NCI-H446 (cell line): ENCODE results near the gene DNAH3.
"Not testable (repeated sequence)": the region's sequence is repeated elsewhere in the genome, so short reads cannot be mapped to it uniquely, and the experiment has no call there.

Experiments used
- DNase-seq, 2 experiments: peaks; one replicate each; lab custom pipeline; 2025; lab: John Stamatoyannopoulos, UW

The DNAH3 gene

DNA sequence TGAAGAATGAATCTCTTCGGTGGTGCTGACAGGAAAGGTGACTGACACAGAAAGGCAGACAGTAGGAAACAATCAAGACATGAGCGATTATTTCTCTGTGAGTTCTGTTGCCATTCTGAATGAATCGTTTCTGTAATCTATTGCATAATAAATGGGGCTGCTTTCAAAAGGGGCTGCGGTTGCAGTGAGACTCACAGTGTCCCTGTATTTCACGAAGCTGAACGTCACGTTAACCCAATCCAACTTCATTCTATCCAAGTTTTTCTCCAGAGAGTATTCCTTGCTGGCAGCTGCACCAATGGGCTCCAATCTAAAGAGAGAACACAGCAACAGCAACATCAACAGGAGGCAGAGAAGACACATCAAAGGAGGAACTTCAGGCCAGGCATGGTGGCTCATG lies 75.4 kb downstream of the DNAH3 start:
- no peak for DNase-seq

DNA sequence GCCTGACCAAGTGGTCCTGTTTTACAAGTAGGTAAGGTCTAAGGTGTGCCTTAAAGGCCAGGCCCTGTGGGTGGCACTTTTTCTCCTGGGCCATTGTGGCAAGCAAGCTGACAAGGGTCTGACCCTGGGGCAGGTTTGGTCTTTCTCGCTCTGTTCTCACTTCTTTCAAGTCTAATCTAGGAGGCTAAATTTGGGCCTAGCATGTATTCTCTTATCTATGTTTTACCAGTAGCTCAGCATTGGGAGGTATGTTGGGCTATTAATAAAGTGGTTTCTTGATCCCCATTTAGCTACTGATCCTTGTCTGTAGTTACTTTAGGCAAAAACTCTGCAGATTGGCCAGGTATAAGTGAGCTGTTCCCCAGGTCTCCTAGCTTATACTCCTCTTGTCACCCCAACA lies 77.7 kb downstream of the DNAH3 start:
- no peak for DNase-seq

DNA sequence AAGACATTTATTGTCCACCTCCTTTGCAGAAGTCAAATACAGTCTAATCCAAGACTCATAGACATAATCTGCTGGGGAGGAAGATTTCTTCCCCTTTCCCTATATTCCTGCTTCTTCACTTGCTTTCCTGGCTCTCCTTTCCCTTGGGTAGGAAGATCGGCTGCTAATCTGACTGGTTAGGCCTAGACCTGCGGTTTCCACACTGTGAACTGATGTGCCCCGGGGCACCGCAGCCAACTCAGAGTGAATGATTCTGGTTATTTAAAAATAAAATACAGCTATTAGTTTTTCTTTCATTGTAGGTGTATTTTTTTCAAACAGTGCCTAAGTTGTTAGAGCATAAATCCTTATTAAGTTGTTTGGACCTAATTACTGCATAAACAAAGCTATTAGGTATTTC lies 78.9 kb downstream of the DNAH3 start:
- no peak for DNase-seq

DNA sequence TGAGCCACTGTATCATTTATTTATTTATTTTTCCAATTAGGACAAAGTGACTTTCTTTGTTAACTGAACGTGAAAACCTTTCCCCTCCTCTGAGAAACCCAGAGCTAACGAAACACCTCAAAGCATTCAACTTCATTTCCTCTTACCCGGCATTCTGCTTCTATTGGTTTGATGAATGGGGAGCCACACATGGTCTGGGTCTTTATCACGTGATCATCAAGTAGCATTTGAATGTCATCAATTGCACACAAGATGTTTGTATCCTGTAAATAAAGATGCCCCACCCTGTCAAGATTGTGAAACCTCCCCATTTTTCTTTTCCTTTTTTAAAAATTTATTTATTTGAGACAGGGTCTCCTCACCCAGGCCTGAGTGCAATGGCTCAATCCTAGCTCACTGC lies 80.1 kb downstream of the DNAH3 start:
- DNase-seq: no peak

DNA sequence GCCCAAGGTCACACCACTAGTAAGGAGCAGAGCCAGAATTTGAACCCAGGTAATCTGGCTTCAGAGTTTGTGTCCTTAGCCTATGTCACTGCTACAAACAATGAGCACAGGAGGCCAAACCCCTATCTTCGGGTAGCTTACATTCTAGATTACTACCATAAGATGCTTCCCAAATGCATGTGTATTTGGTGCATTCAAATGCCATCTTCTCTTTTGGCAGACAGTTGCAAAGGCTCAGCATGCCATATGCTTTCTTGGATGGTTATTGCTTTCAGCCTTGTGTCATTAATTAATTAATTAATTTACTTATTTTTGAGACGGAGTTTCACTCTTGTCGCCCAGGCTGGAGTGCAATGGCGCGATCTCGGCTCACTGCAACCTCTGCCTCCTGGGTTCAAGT lies 80.7 kb downstream of the DNAH3 start:
- no peak for DNase-seq

DNA sequence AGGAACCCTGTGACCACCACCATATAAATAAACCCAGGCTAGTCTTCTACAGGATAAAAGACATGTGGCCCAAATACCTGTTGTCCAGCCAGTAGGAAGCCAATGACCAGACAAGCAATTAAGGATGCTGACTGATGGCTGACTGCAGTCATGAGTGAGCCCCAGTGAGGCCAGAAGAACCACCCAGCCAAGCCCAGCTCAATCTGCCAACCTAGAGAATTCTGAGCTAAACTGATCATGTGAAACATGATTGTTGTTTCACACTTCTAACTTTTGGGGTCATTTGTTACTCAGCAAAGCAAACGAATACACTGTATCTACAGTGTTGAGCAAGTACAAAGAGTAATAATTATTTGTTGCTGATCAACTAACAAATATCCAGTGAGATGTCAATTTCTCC lies 86.4 kb downstream of the DNAH3 start:
- DNase-seq: no peak

DNA sequence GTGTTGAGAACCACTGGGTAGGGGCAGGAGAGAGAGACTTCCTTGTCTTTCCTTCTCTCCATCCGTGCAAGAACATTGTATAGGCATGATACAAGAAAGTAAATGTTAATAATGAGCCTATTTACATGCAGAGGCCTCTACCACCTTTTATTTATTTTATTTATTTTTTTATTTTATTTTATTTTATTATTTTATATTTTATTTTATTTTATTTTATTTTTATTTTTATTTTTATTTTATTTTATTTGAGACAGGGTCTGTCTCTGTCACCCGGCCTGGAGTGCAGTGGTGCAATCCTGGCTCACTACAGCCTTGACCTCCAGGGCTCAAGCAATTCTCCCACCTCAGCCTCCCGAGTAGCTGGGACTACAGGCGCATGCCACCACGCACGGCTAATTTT lies 87.3 kb downstream of the DNAH3 start:
- DNase-seq: not testable (repeated sequence)

DNA sequence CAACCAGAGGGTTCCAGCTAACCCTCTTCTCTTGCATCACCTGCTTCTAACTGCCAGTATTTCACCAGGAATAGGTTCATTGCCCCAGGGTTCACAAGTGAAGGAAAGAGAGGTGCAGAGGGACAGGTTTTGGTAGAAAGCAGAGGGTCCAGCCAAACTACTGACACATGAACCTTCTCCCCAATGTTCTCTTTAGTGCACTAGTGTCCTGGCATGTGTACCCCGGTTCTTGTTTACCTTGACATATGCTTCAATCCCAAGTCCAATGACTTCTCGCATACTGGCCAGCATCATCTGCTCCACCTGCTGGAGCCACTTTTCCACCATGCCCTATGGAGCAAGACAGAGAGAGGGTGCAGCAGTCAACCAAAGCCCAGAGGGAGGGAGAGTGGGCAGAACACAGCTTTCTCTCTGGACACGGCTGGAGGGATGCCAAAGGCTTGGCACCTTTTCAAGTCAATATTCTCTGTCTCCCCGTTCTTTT lies 90.6 kb downstream of the DNAH3 start:
- no peak for DNase-seq

DNA sequence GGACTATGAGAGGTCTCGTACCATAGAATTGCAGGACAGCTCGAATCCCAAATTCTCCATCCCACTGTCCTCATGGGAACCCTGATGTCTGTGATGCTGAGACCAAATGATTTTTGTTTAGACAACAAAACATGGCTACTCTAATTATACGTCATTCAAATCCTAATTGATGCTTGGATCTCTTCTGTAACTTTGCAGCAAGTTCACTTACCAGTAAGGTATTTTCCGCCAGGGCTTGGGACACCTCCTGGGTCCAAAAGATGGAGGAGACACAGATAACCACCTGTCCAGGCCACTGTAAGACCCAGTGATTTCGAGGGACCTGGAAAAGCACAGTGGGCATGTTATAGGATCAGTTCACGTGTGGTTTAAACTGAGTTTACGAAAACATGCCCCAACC lies 92.8 kb downstream of the DNAH3 start:
- DNase-seq: no peak

DNA sequence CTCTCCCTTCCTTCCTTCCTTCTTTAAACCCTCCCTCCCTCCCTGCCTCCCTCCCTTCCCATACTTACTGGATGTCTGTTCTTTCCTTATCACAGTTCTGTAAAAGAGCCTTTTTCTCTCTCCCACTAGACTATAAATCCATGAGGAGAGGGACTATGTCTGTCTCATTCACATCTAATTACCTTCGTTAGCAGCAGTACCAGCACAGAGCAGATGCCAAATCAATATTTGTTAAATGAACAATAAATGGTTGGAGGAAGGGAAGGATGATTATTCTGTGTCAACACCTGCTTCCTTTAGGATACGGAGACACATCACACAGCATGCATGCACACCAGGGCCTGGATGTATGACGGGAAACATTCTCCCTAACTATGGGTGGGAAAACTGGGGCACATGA lies 94.2 kb downstream of the DNAH3 start:
- no peak for DNase-seq

DNA sequence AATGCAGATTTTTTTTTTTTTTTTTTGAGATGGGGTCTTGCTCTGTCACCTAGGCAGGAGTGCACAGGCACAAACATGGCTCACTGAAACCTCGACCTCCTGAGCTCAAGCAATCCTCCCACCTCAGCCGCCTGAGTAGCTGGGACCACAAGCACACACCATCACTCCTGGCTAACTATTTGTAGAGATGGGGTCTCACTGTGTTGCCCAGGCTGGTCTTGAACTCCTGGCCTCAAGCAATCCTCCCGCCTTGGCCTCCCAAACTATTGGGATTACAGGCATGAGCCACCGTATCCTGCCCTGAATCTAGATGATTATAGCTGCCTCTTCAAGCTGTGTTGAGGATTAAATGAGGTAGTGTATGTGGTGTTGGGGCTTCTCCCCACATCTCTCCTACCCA lies 94.9 kb downstream of the DNAH3 start:
- DNase-seq: not testable (repeated sequence)

DNA sequence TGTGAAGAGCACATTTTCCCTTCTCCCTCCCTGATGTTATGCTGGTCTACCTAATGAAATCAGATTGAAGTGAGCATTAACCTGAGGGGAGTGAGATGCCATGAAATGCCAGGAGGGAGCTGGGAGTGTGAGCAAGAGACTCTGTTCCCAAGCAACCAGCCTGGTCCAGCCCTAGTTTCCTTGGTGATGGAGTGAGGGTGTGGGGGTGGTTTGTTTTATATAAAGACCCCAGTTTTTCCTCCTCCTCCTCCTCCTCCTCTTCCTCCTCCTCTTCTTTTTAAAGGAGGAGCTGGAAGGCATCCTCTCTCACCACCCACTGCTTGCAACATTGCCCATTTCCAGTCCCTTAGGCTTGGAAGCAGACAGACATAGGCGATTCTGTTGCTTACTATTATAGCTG lies 97.1 kb downstream of the DNAH3 start:
- no peak for DNase-seq

DNA sequence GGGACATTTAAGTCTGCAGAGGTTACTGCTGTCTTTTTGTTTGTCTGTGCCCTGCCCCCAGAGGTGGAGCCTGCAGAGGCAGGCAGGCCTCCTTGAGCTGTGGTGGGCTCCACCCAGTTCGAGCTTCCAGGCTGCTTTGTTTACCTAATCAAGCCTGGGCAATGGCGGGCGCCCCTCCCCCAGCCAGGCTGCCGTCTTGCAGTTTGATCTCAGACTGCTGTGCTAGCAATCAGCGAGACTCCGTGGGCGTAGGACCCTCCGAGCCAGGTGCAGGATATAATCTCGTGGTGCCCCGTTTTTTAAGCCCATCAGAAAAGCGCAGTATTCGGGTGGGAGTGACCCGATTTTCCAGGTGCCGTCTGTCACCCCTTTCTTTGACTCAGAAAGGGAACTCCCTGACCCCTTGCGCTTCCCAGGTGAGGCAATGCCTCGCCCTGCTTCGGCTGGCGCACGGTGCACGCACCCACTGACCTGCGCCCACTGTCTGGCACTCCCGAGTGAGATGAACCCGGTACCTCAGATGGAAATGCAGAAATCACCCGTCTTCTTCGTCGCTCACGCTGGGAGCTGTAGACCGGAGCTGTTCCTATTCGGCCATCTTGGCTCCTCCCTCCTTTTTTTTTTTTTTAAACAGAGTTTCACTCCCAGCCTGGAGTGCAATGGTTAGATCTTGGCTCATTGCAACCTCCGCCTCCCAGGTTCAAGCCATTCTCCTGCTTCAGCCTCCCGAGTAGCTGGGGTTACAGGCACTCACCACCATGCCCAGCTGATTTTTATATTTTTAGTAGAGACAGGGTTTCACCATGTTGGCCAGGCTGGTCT lies 102.3 kb downstream of the DNAH3 start:
- DNase-seq: not testable (repeated sequence)

DNA sequence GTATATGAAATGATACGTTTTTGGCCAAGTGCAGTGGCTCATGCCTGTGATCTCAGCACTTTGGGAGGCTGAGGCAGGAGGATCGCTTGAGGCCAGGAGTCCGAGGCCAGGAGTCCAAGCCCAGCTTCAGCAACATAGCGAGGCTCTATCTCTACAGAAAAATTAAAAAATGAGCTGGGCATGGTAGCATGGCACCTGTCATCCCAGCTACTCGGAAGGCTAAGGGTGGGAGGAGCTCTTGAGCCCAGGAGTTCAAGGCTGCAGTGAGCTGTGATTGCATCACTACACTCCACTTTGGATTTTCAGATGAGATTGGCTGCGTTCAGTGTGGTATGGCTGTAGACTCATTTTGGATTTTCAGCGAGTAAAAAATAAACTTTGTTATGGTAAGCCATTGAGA lies 112.4 kb downstream of the DNAH3 start:
- no peak for DNase-seq

DNA sequence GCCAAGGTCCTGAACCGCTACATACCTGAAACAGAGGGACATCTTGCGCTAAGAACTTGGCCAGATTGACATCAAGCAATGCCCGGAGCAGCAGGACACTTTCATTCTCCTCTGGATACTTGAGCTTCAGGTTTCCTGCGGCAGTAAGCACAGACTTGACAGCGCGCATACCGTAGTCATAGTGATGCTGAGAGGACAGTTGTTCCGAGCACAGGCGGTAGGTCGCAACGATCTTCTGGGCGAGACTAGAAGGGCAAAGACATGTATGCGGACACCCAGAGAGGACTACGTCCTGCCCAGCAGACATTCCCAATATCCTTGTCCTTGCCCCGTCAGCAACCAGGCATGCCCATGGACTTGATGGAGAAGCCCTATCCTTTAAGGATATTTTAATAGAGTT lies 112.9 kb downstream of the DNAH3 start:
- no peak for DNase-seq

DNA sequence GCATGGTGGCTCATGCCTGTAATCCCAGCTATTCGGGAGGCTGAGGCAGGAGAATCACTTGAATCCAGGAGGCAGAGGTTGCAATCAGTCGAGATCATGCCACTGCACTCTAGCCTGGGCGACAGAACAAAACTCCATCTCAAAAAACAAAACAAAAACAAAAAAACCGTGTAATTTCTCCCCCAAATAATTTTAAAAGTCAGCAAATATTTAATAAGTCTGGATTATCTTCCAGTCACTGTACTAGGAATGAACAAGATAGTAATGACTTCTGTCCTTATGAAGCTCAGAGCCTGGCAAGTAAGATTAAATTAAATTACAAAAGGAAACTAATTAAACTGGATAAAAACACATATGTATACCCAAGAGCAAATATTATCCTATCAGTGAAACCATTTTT lies 113.5 kb downstream of the DNAH3 start:
- no peak for DNase-seq

DNA sequence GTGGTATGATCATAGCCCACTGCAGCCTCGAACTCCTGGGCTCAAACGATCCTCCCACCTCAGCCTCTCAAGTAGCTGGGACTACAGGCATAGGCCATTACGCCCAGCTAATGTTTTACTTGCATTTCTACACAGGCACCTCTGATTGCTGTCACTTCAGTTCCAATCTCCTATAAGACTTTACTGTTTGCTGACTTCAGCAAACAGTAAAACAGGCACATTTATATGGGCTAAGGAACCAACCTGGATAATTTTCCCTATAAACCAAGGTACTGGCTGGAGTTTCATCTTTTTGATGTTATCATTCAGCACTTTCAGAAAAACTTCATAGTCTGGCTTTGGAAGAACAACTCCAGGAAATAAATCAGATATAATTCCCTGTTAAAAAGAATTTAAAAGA lies 114.2 kb downstream of the DNAH3 start:
- DNase-seq: no peak

DNA sequence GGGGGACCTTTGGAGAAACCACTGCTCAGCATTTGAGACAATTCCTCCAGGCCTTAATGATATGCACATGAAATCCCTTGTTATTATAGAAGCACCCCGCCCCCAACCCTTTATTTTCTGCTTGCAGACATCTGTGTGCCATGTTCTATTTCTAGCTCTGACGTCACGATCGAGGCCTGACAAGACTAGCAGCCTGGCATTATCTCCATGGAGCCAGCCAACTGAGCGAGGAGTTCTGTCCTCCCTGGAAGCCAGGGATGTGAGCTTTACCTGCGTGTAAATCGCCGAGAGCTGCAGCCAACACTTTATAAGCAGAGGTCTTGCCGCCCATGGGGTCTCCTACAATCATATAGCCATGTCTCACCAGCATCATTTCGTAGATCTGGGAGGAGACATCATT lies 116.9 kb downstream of the DNAH3 start:
- no peak for DNase-seq

DNA sequence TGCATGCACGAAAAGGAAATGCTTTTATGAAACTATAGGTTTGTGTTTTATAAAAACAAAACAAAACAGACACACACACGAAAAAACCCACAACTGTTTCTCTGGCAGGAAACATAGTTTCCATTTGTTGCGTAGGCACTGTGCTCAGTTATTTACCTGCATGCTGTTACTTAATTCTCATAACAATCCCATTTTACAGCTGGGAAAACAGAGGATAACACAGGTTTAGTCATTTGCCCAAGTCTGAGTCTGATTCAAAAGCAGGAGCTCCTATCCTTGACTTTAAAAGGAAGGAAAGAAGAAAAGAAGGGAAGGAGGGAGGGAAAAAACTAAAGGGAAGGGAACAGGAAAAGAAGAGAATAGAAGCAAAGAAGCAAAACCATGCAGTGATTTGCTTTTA lies 117.4 kb downstream of the DNAH3 start:
- no peak for DNase-seq

DNA sequence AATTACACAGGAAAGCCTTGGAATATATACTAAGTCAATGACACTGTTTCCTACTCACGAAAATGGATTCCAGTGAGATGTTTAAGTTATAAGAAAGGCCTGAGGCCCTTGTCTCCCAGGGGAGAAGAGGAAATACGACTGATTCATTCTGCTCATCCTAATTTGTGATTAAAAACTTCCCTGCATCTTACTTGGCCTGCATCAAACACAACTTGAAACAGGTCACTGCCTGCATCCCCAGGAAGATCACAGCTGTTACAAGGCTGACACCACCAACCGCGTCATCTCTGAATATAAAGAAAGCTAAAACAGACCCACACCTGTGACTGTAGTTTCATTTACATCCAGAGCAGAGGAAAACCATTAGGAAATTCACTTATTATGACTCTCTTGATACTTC lies 121.9 kb downstream of the DNAH3 start:
- no peak for DNase-seq

DNA sequence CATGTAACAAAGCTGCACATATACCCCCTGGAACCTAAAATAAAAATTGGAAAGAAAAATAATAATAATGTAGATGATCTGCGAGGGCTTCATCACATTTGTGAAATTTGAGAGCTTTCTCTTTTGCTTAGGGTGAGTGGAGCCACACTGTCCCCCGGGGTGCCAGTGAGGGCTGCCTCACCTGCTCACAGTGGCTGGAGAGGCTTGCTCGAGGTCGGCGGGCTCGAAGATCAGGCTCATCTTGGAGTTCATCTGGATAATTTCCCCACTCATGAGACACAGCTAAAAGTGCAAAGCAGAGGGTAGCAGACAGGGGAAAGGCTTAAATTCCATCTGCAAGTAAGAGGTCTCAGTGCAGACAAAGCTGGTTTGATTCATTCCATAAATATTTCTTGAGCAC lies 123.8 kb downstream of the DNAH3 start:
- DNase-seq: no peak

DNA sequence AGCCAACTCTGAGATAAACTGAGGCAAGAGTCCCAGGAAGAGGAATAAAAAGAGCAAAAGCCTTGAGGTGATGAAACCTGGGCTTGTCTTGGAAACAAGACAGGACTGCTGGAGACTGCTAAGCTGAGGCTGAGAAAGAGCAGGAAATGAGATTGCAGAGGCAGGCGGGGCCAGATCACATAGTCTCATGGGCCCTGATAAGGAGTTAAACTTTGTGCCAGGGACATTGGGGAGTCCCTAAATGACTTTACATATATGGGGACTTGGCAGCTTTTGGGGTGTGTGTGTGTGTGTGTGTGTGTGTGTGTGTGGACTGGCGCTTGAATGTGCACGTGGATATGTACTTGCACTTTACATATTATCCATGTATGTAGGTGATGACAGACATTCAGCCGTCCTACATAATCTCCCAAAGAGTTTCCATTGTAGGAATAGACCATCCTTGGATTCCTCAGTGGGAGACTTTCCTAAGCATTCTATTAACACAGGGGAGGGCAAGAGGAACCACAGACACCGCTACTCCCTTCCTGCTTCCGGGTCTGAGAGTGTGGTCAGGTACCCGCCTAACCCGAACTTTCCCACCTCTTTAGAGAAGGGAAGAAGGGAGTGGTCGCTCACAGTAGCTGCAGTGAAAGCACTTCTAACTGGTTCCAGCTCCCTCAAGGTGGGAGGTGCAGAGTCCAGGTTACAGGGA lies 127.0 kb downstream of the DNAH3 start:
- DNase-seq: no peak

DNA sequence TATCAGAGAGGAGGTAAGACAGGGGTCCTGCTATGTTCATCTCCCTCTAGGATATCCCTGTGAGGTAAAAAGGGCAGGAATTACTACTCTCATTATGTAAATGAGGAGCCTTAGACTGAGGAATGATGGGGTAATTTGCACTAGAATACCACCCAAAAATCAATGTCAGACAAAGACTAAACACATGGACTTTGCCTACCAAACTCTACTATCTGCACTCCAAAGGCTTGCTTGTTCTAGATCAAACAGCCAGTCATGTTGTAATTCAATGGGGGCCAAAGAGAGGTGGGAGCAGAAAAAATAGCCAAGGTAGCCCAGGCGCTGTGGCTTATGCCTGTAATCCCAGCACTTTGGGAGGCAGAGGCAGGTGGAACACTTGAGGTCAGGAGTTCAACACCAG lies 129.3 kb downstream of the DNAH3 start:
- no peak for DNase-seq

DNA sequence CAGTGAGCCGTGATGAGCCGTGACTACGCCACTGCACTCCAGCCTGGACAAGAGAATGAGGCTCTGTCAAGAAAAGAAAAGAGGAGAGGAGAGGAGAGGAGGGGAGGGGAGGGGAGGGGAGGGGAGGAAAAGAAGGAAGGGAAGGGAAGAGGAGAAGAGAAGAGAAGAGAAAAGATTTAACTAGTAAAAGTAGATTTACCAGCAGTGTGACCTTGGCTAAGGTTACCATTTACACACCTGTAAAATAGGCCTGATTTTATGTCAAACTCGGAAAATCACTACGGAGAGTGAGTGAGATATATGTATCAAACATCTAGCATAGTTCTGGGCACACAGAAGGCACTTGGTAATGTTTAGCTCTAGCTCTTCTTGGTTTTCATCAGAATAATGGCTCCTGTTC lies 140.8 kb downstream of the DNAH3 start:
- DNase-seq: no peak
